D721Med (cell line): ENCODE results near the gene TICRR.

Experiments used
- DNase-seq: peaks from one replicate; pipeline ENCODE4 v3.0.0; 2011; ENCODE audit warnings: low spot score; ENCODE audit not compliant: insufficient read length
- FAIRE-seq: peaks from 2 replicates; lab custom pipeline; 2011; peaks lifted over from hg19 to GRCh38; lab: Jason Lieb, UNC
- TF ChIP-seq, protein P1 (sequence below): IDR thresholded peaks from 2 replicates; pipeline ENCODE4 v1.5.1; 2012; ENCODE audit warnings: mild to moderate bottlenecking, control low read depth; ENCODE audit not compliant: insufficient read depth; ENCODE audit errors: missing control alignments

TICRR gene

DNA sequence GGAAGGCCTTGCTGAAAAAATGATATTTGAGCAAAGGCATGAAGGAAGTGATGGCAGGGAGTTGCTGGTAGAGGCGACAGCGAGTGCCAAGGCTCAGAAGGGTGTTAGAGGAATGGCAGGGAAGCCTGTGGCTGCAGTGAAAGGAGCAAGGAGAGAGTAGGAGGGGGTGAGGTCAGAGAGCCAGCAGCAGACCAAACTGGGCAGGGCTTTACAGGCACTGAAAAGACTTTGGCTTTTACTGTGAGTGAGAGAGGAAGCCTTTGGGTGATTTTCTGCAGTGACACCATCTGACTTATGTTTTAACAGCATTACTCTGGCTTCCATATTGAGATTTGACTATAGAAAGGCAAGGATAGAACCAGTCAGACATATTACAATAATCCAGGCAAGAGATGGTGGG lies 11.4 kb downstream of the TICRR start:
- DNase-seq (no peak), FAIRE-seq (no peak)
- TF ChIP-seq, protein P1, sequence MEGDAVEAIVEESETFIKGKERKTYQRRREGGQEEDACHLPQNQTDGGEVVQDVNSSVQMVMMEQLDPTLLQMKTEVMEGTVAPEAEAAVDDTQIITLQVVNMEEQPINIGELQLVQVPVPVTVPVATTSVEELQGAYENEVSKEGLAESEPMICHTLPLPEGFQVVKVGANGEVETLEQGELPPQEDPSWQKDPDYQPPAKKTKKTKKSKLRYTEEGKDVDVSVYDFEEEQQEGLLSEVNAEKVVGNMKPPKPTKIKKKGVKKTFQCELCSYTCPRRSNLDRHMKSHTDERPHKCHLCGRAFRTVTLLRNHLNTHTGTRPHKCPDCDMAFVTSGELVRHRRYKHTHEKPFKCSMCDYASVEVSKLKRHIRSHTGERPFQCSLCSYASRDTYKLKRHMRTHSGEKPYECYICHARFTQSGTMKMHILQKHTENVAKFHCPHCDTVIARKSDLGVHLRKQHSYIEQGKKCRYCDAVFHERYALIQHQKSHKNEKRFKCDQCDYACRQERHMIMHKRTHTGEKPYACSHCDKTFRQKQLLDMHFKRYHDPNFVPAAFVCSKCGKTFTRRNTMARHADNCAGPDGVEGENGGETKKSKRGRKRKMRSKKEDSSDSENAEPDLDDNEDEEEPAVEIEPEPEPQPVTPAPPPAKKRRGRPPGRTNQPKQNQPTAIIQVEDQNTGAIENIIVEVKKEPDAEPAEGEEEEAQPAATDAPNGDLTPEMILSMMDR = no peak

DNA sequence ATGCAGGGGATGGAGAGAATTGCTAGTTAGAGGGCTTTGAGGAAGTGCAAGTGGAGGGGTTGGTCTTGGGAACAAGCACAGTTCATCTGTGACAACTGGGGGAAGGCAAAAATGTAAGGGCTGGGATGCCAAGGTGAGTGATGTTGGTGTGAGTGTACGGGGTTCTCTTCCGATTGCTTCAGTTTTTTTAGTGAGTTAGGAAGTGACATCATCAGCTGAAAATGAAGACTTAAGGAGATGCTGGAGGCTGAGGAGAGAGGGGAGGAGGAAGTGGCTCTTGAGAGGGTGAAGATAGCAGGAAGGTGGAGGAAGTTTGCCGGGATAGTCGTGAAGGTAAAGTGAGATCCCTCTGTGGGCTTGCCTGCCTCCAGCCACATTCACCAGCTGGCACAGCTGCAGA lies 12.7 kb downstream of the TICRR start:
- TF ChIP-seq, protein P1 = no peak
- FAIRE-seq (no peak), DNase-seq (no peak)

DNA sequence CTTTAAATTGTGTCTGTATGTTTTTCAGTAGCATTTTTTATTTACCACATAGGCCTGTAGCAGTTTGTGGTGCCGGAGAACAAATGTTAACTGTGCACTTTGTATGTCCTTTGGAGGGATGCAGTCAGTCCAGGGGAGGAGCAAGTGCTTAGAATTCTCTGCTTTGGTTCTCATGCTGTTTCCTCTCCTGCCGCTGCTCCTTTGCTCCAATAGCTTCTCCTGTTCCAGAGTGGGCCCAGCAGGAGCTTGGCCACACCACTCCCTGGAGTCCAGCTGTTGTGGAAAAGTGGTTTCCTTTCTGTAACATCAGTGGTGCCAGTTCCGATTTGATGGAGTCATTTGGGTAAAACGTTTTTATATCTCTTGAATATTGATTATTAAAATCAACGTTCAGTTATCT lies 16.6 kb downstream of the TICRR start:
- FAIRE-seq (no peak), DNase-seq (no peak)
- TF ChIP-seq, protein P1 = no peak

DNA sequence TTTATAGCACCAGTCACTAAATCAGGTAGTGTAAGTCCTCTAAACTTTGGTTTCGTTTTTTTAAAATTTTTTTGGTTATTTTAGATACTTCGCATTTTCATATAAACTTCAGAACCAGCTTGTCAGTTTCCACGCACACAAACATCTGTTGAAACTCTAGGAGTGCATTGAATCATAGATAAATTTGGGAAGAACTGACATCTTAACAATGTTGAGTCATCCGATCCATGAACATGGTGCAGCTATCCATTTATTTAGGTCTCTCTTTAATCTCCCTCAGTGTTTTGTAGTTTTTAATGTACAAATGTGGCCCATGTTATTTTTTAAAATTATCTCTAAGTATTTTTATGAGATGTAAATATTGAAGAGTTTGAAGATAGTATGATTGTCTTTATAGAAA lies 17.7 kb downstream of the TICRR start:
- no peak for FAIRE-seq

DNA sequence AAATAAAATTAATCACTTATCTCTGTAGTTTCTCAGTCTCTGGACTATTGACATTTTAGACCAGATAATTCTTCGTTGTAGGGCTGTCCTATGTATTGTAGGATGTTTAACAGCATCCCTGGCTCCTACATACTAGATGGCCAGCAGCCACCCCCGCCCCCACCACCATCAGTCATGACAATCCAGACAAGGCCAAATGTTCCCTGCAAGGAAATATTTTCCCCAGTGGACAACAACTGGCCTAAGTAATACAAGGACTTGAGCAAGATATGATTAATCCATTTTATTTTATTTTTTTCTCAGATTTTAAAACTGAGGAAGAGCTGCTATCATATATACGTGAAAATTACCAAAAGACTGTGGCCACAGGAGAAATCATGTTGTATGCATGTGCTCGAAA lies 23.8 kb downstream of the TICRR start:
- TF ChIP-seq, protein P1 = no peak
- DNase-seq (no peak), FAIRE-seq (no peak)

More for the DNA sequence above, 17.7 kb downstream of the TICRR start:
- TF ChIP-seq, protein P1 = no peak
- DNase-seq = no peak

DNA sequence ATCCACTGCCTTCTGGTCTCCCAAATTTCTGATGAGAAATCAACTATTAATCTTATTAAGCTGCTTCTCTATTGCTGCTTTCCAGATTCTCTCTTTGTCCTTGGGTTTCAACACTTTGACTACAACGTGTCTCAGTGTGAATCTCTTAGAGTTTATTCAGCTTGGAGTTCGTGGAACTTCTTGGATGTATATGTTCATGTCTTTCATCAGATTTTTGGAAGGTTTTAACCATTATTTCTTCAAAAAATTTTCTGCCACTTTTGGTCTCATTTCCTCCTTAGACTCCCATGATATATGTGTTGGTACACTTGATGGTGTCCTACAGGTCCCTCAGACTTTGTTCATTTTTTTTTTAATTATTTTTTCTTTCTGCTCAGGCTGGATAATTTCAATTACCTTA lies 36.0 kb downstream of the TICRR start:
- FAIRE-seq (no peak), DNase-seq (no peak)
- TF ChIP-seq, protein P1 = no peak

DNA sequence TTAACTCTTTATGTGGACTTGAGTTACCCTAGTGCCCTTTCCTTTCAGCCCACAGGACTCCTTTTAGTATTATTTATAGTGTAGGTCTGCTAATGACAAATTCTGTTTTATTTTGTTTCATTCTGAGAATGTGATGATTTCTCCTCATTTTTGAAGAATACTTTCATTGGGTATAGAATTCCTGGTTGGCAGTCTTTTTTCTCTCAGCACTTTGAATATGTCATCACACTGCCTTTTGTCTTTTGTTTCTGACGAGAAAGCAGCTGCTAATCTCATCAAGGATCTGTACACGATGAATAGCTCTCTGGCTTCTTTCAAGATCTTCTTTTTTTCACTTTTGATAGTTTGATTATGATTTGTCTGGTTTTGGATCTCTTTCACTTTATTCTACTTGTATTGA lies 37.8 kb downstream of the TICRR start:
- FAIRE-seq = peak; percentile 41
- DNase-seq = no peak
- TF ChIP-seq, protein P1 = no peak
